K562 (cell line): ENCODE results near the gene MYH7B. TPM values are rescaled to one million over a fixed set of nuclear protein-coding genes. Genes with fewer than 3 reads are reported as not detected.
A peak's percentile ranks its signal among the peaks of the same experiment; 100 is the strongest.

Experiments used
- ATAC-seq: fragments of 200-7000 bp; cut with Tn5 transposase; 3 replicates; pipeline ENCODE4 v1.9.1; 2020; ENCODE audit warnings: moderate library complexity
- BruUV-seq: library from RNA; stranded (reverse); fragments of 400-500 nt; replicated peaks from 2 replicates; lab custom pipeline; 2021; lab: Mats Ljungman, UMichigan
- CTCF ChIA-PET: fragments of 300-600 bp; formaldehyde crosslinking; extraction: SDS; loops from one replicate; lab custom pipeline; 2021; ENCODE audit warnings: low intra/inter-chr PET ratio; lab: Yijun Ruan, JAX
- POLR2A ChIA-PET: fragments of 300-600, 350-650 bp; sonication (Branson Sonifier 250); formaldehyde crosslinking; extraction: SDS; loops from one replicate; lab custom pipeline; 2021; ENCODE audit warnings: antibody characterized with exemption, inconsistent platforms; lab: Yijun Ruan, JAX
- DNase-seq, 4 experiments: peaks; one replicate each; pipeline versions ENCODE4 v3.0.0 to v3.0.0-alpha.2; 2011 to 2018; ENCODE audit warnings: low spot score in 3 of 4, mixed read lengths in 3 of 4; ENCODE audit errors: extremely low read depth in 1 of 4
- FAIRE-seq: peaks from 2 replicates; lab custom pipeline; 2011; peaks lifted over from hg19 to GRCh38; lab: Jason Lieb, UNC
- H2AFZ ChIP-seq: 2 replicates; pipeline ENCODE4 v1.6.0; 2011; ENCODE audit warnings: low read depth, low read length, control low read depth, inconsistent platforms
- H3K27ac ChIP-seq: fragments of 200-600 bp; 3 replicates; pipeline ENCODE4 v1.8.0; 2011; ENCODE audit warnings: low read depth, mild to moderate bottlenecking, control low read depth, inconsistent platforms, low read length, moderate library complexity, mixed read lengths; ENCODE audit errors: extremely low read depth
- H3K27me3 ChIP-seq, 2 experiments: fragments of 300-600 bp in 1 of 2; 2 replicates in 1 of 2; 3 replicates in 1 of 2; pipeline versions ENCODE4 v1.6.0 to v1.8.0; 2011; ENCODE audit warnings: inconsistent platforms in 2 of 2, low read length in 2 of 2, mild to moderate bottlenecking in 1 of 2, mixed read lengths in 1 of 2, moderate library complexity in 1 of 2; ENCODE audit not compliant: control insufficient read depth in 2 of 2, insufficient read depth in 2 of 2
- H3K36me3 ChIP-seq: fragments of 300-600 bp; 3 replicates; pipeline ENCODE4 v1.8.0; 2011; ENCODE audit warnings: mild to moderate bottlenecking, low read length, inconsistent platforms; ENCODE audit not compliant: control insufficient read depth, insufficient read depth
- H3K4me1 ChIP-seq, 2 experiments: fragments of 200-600 bp in 1 of 2; replicated peaks in 1 of 2; 2 replicates in 1 of 2; 3 replicates in 1 of 2; pipeline versions ENCODE4 v1.5.1 to v1.8.0; 2011; ENCODE audit warnings: inconsistent platforms in 2 of 2, low read length in 2 of 2, mild to moderate bottlenecking in 1 of 2, mixed read lengths in 1 of 2, moderate library complexity in 1 of 2; ENCODE audit not compliant: control insufficient read depth in 2 of 2, insufficient read depth in 2 of 2
- H3K4me2 ChIP-seq: 2 replicates; pipeline ENCODE4 v1.6.1; 2011; ENCODE audit warnings: low read length, control low read depth, inconsistent platforms, mixed read lengths; ENCODE audit not compliant: insufficient read depth
- H3K4me3 ChIP-seq: fragments of 200-600 bp; sonication (generic), shearing (Covaris generic); 2 replicates; pipeline ENCODE4 v1.5.1; 2016; ENCODE audit warnings: control low read depth, inconsistent platforms
- H3K79me2 ChIP-seq: fragments of 200-600 bp; 3 replicates; pipeline ENCODE4 v1.8.0; 2011; ENCODE audit warnings: low read length, inconsistent platforms; ENCODE audit not compliant: control insufficient read depth, insufficient read depth
- H3K9ac ChIP-seq, 2 experiments: 2 replicates each; pipeline versions ENCODE4 v1.6.0 to v1.6.1; 2011; ENCODE audit warnings: low read depth in 2 of 2, low read length in 2 of 2, control low read depth in 1 of 2, inconsistent platforms in 1 of 2, mild to moderate bottlenecking in 1 of 2, mixed read lengths in 1 of 2; ENCODE audit not compliant: insufficient read depth in 1 of 2
- H3K9me1 ChIP-seq: one replicate; pipeline ENCODE4 v1.6.0; 2011; ENCODE audit warnings: inconsistent platforms, mild to moderate bottlenecking, low read length, moderate library complexity; ENCODE audit not compliant: control insufficient read depth, insufficient read depth
- H3K9me3 ChIP-seq: replicated peaks from 2 replicates; pipeline ENCODE4 v1.5.1; 2011; ENCODE audit warnings: low read depth, low read length, inconsistent platforms; ENCODE audit not compliant: control insufficient read depth, insufficient read depth
- H4K20me1 ChIP-seq: replicated peaks from 2 replicates; pipeline ENCODE4 v1.6.1; 2011; ENCODE audit warnings: low read length, inconsistent platforms, mixed read lengths; ENCODE audit not compliant: control insufficient read depth, insufficient read depth
- CHD1 ChIP-seq: fragments of 200-600 bp; sonication (generic); IDR thresholded peaks from one replicate; pipeline ENCODE4 v1.6.1; 2012; ENCODE audit warnings: mild to moderate bottlenecking, moderate library complexity, low read length, inconsistent platforms
- MTA1 ChIP-seq: fragments of 450-650 bp; IDR thresholded peaks from 2 replicates; pipeline ENCODE4 v1.6.1; 2017; ENCODE audit warnings: borderline replicate concordance
- POLR2G ChIP-seq: fragments of 200-400 bp; formaldehyde crosslinking; IDR thresholded peaks from 2 replicates; pipeline ENCODE4 v1.6.1; 2017; ENCODE audit warnings: low read depth, mild to moderate bottlenecking, antibody characterized with exemption, low read length, moderate library complexity
- ZBTB33 ChIP-seq: sonication (generic); formaldehyde crosslinking; IDR thresholded peaks from 2 replicates; pipeline ENCODE4 v1.8.1; 2023; ENCODE audit warnings: mild to moderate bottlenecking, missing genetic modification reagents
- ZNF384 ChIP-seq: IDR thresholded peaks from 2 replicates; pipeline ENCODE4 v1.6.1; 2012; ENCODE audit warnings: low read depth, low read length, improper control_type of control experiment
- WGBS: fragments of 100-300 bp; shearing (Covaris generic); methylation state at CpG from one replicate; pipeline ENCODE4 v1.1.6; 2016; ENCODE audit warnings: low coverage, mixed read lengths; ENCODE audit not compliant: insufficient coverage; ENCODE audit errors: missing lambda C conversion rate; 5-methylcytosine and 5-hydroxymethylcytosine counted together
- in situ Hi-C: fragments of 300-500 bp; cut with MboI; formaldehyde crosslinking; loops from 4 replicates; pipeline ENCODE4 v1.15.0; 2018; ENCODE audit warnings: inconsistent platforms, mixed read lengths
- intact Hi-C: fragments of 100-400 bp; cut with micrococcal nuclease; formaldehyde crosslinking; loops from 2 replicates; pipeline ENCODE4 v1.14.2; 2022
- polyA plus RNA-seq, 8 experiments: library from polyadenylated mRNA; depleted of rRNA in 4 of 8; stranded (reverse) in 5 of 8; unstranded in 3 of 8; fragments of >200 nt; fragmentation: Nextera tagmentation in 2 of 8; fragmentation: Illumina TruSeq in 1 of 8; extraction: Ambion mirVana in 2 of 8; extraction: Trizol in 1 of 8; gene quantifications; 2 replicates each; pipeline versions ENCODE4 v1.2.1 to v1.2.3, GENCODE V29; 2011 to 2014; ENCODE audit warnings: inconsistent platforms in 1 of 8, missing spikeins in 1 of 8
- total RNA-seq, 7 experiments: library from RNA; depleted of rRNA in 6 of 7; stranded (reverse); fragments of >200 nt in 6 of 7; fragmentation: Illumina TruSeq in 2 of 7; extraction: Trizol in 2 of 7; gene quantifications; 2 replicates each; pipeline versions ENCODE4 v1.2.1 to v1.2.3, GENCODE V29; 2011 to 2021; ENCODE audit warnings: low replicate concordance in 1 of 7

MYH7B gene
- total and polyA plus RNA-seq, 9 of the 15 experiments (the other 6 are each of a cell fraction or from before 2014, with no cell fraction given): 0.07 to 0.34 (median 0.13) TPM; not detected in 3

GRCh38 chr20:34997131-34997561 is 41.5 kb downstream of the MYH7B start:
- Histone ChIP-seq H3K79me2 (no peaks in the 10 kb centered on the region), H3K4me2 (no peak overlapping the region), H2AFZ (no peak overlapping the region), H3K27ac (no peak overlapping the region), H3K9me3 (no peaks in the 10 kb centered on the region), H3K27me3 (no peaks in the 10 kb centered on the region), H3K36me3 (peaks cover 64% of the 10 kb centered on the region; the same call in 2 of the 3 replicates), H3K9me1 (no peaks in the 10 kb centered on the region), H4K20me1 (no peaks in the 10 kb centered on the region), H3K4me1 (peaks cover 0 to 19% of the 10 kb centered on the region in 2 experiments; a peak in 2 of 5 replicates), H3K9ac (no peak overlapping the region), H3K4me3 (no peak overlapping the region)
- WGBS: 95% methylated on average over 14 of the region's 39 CpGs
- intact Hi-C loops (no loop called here), in situ Hi-C loops (no loop called here)
- CTCF ChIA-PET: no interaction called here
- TF ChIP-seq ZNF384: no peak
- no peak for TF ChIP-seq MTA1
- no peak for TF ChIP-seq CHD1
- peak; percentile 88 for TF ChIP-seq ZBTB33
- TF ChIP-seq POLR2G: peak; percentile 56; the same call in 1 of the 2 replicates
- ATAC-seq: no peak
- DNase-seq: no peak
- POLR2A ChIA-PET: interaction anchor here (0.6 kb wide), 1 partner anchor 12 kb away, joined by 4 read pairs; no protein-coding TSS in a partner anchor
- BruUV-seq: no TSS peak
- no peak for FAIRE-seq
